Keratinocyte (primary cell): ENCODE measurements around the gene COX5A. TPM values are rescaled to one million over a fixed set of nuclear protein-coding genes. Genes with fewer than 3 reads are reported as not detected.

Source experiments
- DNase-seq: peaks from one replicate; pipeline ENCODE4 v3.0.0-alpha.2; 2011; ENCODE audit warnings: low read depth, missing footprints, low spot score
- FAIRE-seq: peaks from 2 replicates; lab custom pipeline; 2011; peaks lifted over from hg19 to GRCh38; lab: Jason Lieb, UNC
- H2AFZ ChIP-seq: 2 replicates; pipeline ENCODE4 v1.6.0; 2012; ENCODE audit warnings: low read length, control low read depth, inconsistent platforms; ENCODE audit not compliant: control insufficient read depth
- H3K27ac ChIP-seq: 2 replicates; pipeline ENCODE4 v1.5.1; 2011; ENCODE audit warnings: low read length; ENCODE audit not compliant: control insufficient read depth, insufficient read depth
- H3K27me3 ChIP-seq: 3 replicates; pipeline ENCODE4 v1.6.0; 2011; ENCODE audit warnings: low read length; ENCODE audit not compliant: control insufficient read depth, insufficient read depth; ENCODE audit errors: extremely low read depth
- H3K36me3 ChIP-seq, 2 experiments: 2 replicates in 1 of 2; 3 replicates in 1 of 2; pipeline ENCODE4 v1.5.1; 2011; ENCODE audit warnings: low read length in 2 of 2, mild to moderate bottlenecking in 1 of 2; ENCODE audit not compliant: control insufficient read depth in 2 of 2, insufficient read depth in 2 of 2; ENCODE audit errors: extremely low read depth in 1 of 2
- H3K4me1 ChIP-seq: 3 replicates; pipeline ENCODE4 v1.5.1; 2011; ENCODE audit warnings: low read length; ENCODE audit not compliant: control insufficient read depth, insufficient read depth; ENCODE audit errors: extremely low read depth
- H3K4me2 ChIP-seq: 3 replicates; pipeline ENCODE4 v1.6.0; 2011; ENCODE audit warnings: low read depth, low read length; ENCODE audit not compliant: control insufficient read depth, insufficient read depth; ENCODE audit errors: extremely low read depth
- H3K4me3 ChIP-seq, 3 experiments: fragments of 200-600 bp in 1 of 3; sonication (generic) in 1 of 3; 2 replicates in 2 of 3; 3 replicates in 1 of 3; pipeline ENCODE4 v1.5.1; 2011 to 2016; ENCODE audit warnings: low read length in 3 of 3, mild to moderate bottlenecking in 3 of 3, control low read depth in 2 of 3, inconsistent platforms in 1 of 3, low read depth in 1 of 3, mixed read lengths in 1 of 3, mixed run types in 1 of 3, moderate library complexity in 1 of 3; ENCODE audit not compliant: control insufficient read depth in 2 of 3, insufficient read depth in 2 of 3; ENCODE audit errors: extremely low read depth in 1 of 3
- H3K79me2 ChIP-seq: 2 replicates; pipeline ENCODE4 v1.6.0; 2012; ENCODE audit warnings: low read length; ENCODE audit not compliant: control insufficient read depth, insufficient read depth
- H3K9ac ChIP-seq: 3 replicates; pipeline ENCODE4 v1.6.0; 2011; ENCODE audit warnings: low read length; ENCODE audit not compliant: control insufficient read depth, insufficient read depth; ENCODE audit errors: extremely low read depth
- H3K9me1 ChIP-seq: 3 replicates; pipeline ENCODE4 v1.6.0; 2011; ENCODE audit warnings: low read length; ENCODE audit not compliant: control insufficient read depth, insufficient read depth; ENCODE audit errors: extremely low read depth
- H3K9me3 ChIP-seq: 2 replicates; pipeline ENCODE4 v1.5.1; 2012; ENCODE audit warnings: low read depth, low read length; ENCODE audit not compliant: control insufficient read depth
- H4K20me1 ChIP-seq: 3 replicates; pipeline ENCODE4 v1.6.0; 2011; ENCODE audit warnings: low read length; ENCODE audit not compliant: control insufficient read depth, insufficient read depth; ENCODE audit errors: extremely low read depth
- CTCF ChIP-seq, 3 experiments: IDR thresholded peaks in 1 of 3; conservative IDR thresholded peaks in 1 of 3; optimal IDR thresholded peaks in 1 of 3; 2 replicates in 2 of 3; 3 replicates in 1 of 3; pipeline versions ENCODE3 to v1.5.1; 2011; ENCODE audit warnings: low read length in 3 of 3, mild to moderate bottlenecking in 3 of 3, moderate library complexity in 2 of 3, control low read depth in 1 of 3, inconsistent platforms in 1 of 3; ENCODE audit not compliant: insufficient read depth in 2 of 3; ENCODE audit errors: extremely low read depth in 1 of 3
- EZH2 ChIP-seq: IDR thresholded peaks from one replicate; pipeline ENCODE4 v1.6.1; 2012; ENCODE audit warnings: inconsistent platforms, mild to moderate bottlenecking, low read length, moderate library complexity
- dilution Hi-C: fragments of 300-500 bp; cut with MboI; formaldehyde crosslinking; loops from one replicate; pipeline ENCODE4 v1.7.0; 2020; ENCODE audit warnings: low sequenced_read_pairs; ENCODE audit not compliant: extremely low pct_ligation_motif_present
- polyA plus RNA-seq, 5 experiments: library from polyadenylated mRNA; depleted of rRNA in 3 of 5; stranded (reverse) in 3 of 5; stranded (forward) in 1 of 5; unstranded in 1 of 5; fragments of >200 nt; gene quantifications; 1 replicate in 1 of 5; 2 replicates in 3 of 5; 3 replicates in 1 of 5; pipeline versions ENCODE4 v1.2.1 to v1.2.3, GENCODE V29; 2011 to 2012; ENCODE audit warnings: missing spikeins in 2 of 5, low read depth in 1 of 5, low replicate concordance in 1 of 5

COX5A gene
- polyA plus RNA-seq, 1 donor (not counting 4 experiments of a cell fraction or from before 2014, with no cell fraction given): 217 TPM

- Histone ChIP-seq H3K79me2 (no peaks in the 10 kb centered on the region), H3K9me1 (no peaks in the 10 kb centered on the region), H3K27me3 (peaks cover 8% of the 10 kb centered on the region), H3K4me2 (no peak overlapping the region), H3K4me3 (no peak overlapping the region), H3K9me3 (no peaks in the 10 kb centered on the region), H4K20me1 (no peaks in the 10 kb centered on the region), H3K4me1 (no peaks in the 10 kb centered on the region), H3K36me3 (no peaks in the 10 kb centered on the region), H3K27ac (no peak overlapping the region), H2AFZ (no peak overlapping the region), H3K9ac (no peak overlapping the region)
- no peak for FAIRE-seq
- TF ChIP-seq CTCF (optimal IDR thresholded peaks at IDR 0.05 in 1 of 3, IDR thresholded peaks at IDR 0.05 in 1 of 3, conservative IDR thresholded peaks at IDR 0.05 in 1 of 3; ENCODE audit: extremely low read depth in 1 of 3, insufficient read depth in 2 of 3, low read length in 3 of 3) (no peak), EZH2 (no peak)
- DNase-seq: no peak
- dilution Hi-C loops: no loop called here
These were observed 44.3 kb upstream of the COX5A start for GRCh38 chr15:74982183-74982582.

GRCh38 chr15:74978503-74978902 lies 40.6 kb upstream of the COX5A start:
- dilution Hi-C loops: no loop called here
- no peak overlapping the region for H3K4me3 ChIP-seq
- no peaks in the 10 kb centered on the region for H3K79me2 ChIP-seq
- no peaks in the 10 kb centered on the region for H3K9me1 ChIP-seq
- no peak overlapping the region for H3K4me2 ChIP-seq
- peaks cover 4% of the 10 kb centered on the region for H3K27me3 ChIP-seq
- no peak overlapping the region for H3K27ac ChIP-seq
- no peak overlapping the region for H3K9ac ChIP-seq
- no peaks in the 10 kb centered on the region for H3K9me3 ChIP-seq
- H4K20me1 ChIP-seq: no peaks in the 10 kb centered on the region
- no peaks in the 10 kb centered on the region for H3K4me1 ChIP-seq
- H2AFZ ChIP-seq: no peak overlapping the region
- FAIRE-seq (no peak), DNase-seq (no peak)
- TF ChIP-seq CTCF (optimal IDR thresholded peaks at IDR 0.05 in 1 of 3, IDR thresholded peaks at IDR 0.05 in 1 of 3, conservative IDR thresholded peaks at IDR 0.05 in 1 of 3; ENCODE audit: extremely low read depth in 1 of 3, insufficient read depth in 2 of 3, low read length in 3 of 3) (no peak), EZH2 (no peak)
- H3K36me3 ChIP-seq: no peaks in the 10 kb centered on the region
